ENCODE measurements around the gene ZNF649.

ZNF649 gene

DNA sequence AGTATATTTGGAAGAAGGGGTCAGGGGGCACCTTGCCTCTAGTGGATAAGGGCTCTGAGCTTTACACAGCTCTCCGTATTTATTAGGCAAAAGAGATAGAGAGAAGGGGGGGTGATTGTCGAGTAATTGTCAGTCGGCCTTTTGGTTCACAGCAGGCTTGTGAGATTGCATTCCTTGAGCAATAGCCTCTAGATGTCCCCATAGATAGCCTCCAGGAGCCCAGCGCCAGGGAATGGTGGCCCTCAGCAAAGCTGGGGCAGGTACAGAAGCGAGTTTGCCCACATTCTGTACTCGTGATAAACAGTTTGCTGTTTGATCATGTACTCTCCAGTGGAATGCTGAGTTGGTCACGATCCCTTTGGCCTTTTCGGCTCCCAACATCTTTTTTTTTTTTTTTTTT is 27.1 kb upstream of the ZNF649 start:
- in situ Hi-C loops (cut with HindIII; ENCODE audit: low pct_ligation_motif_present, low sequenced_read_pairs), result no loop called here

GRCh38 chr19:51927859-51928258 is 23.0 kb upstream of the ZNF649 start:
- Histone ChIP-seq H3K4me3 (ENCODE audit: low read depth, low read length) (peak overlapping the region; percentile 94), H3K36me3 (replicated peaks) (peaks cover 5% of the 10 kb centered on the region), H3K27me3 (replicated peaks) (no peaks in the 10 kb centered on the region), H3K27ac (no peak overlapping the region)
- no peak for DNase-seq
- in situ Hi-C loops (cut with HindIII; ENCODE audit: low pct_ligation_motif_present, low sequenced_read_pairs), result no loop called here
- TF ChIP-seq, protein P1, sequence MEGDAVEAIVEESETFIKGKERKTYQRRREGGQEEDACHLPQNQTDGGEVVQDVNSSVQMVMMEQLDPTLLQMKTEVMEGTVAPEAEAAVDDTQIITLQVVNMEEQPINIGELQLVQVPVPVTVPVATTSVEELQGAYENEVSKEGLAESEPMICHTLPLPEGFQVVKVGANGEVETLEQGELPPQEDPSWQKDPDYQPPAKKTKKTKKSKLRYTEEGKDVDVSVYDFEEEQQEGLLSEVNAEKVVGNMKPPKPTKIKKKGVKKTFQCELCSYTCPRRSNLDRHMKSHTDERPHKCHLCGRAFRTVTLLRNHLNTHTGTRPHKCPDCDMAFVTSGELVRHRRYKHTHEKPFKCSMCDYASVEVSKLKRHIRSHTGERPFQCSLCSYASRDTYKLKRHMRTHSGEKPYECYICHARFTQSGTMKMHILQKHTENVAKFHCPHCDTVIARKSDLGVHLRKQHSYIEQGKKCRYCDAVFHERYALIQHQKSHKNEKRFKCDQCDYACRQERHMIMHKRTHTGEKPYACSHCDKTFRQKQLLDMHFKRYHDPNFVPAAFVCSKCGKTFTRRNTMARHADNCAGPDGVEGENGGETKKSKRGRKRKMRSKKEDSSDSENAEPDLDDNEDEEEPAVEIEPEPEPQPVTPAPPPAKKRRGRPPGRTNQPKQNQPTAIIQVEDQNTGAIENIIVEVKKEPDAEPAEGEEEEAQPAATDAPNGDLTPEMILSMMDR (IDR thresholded peaks at IDR 0.05; ENCODE audit: low read depth, low read length, missing control alignments), result no peak

More for the DNA sequence above, 27.1 kb upstream of the ZNF649 start:
- no peak for DNase-seq
- no peak overlapping the region for H3K4me3 ChIP-seq (ENCODE audit: low read depth, low read length)
- no peak overlapping the region for H3K27ac ChIP-seq
- TF ChIP-seq, protein P1 (IDR thresholded peaks at IDR 0.05; ENCODE audit: low read depth, low read length, missing control alignments), result no peak
- no peaks in the 10 kb centered on the region for H3K27me3 ChIP-seq (replicated peaks)
- peaks cover 22% of the 10 kb centered on the region for H3K36me3 ChIP-seq (replicated peaks)

- DNase-seq, result peak; percentile 90
- TF ChIP-seq, protein P1 (IDR thresholded peaks at IDR 0.05; ENCODE audit: low read depth, low read length, missing control alignments), result peak; percentile 23
- H3K27me3 ChIP-seq (replicated peaks), result no peaks in the 10 kb centered on the region
- peaks cover 5% of the 10 kb centered on the region for H3K36me3 ChIP-seq (replicated peaks)
- in situ Hi-C loops (cut with HindIII; ENCODE audit: low pct_ligation_motif_present, low sequenced_read_pairs), result no loop called here
- peak within 1 kb of the TSS; percentile 94 for H3K4me3 ChIP-seq (ENCODE audit: low read depth, low read length)
- H3K27ac ChIP-seq, result peak within 1 kb of the TSS; percentile 69
Measured at GRCh38 chr19:51926784-51927741, 22.2 kb upstream of the ZNF649 start, which contains the start of gene ZNF613. TSS of gene ZNF613 (plus strand) at chr19:51927472. CDS start at chr19:51936221, 8,749 bp downstream.

GRCh38 chr19:51926426-51926783 is 21.6 kb upstream of the ZNF649 start:
- H3K27me3 ChIP-seq (replicated peaks), result no peaks in the 10 kb centered on the region
- H3K36me3 ChIP-seq (replicated peaks), result peaks cover 5% of the 10 kb centered on the region
- no peak for DNase-seq
- no peak overlapping the region for H3K27ac ChIP-seq
- TF ChIP-seq, protein P1 (IDR thresholded peaks at IDR 0.05; ENCODE audit: low read depth, low read length, missing control alignments), result no peak
- peak overlapping the region; percentile 94 for H3K4me3 ChIP-seq (ENCODE audit: low read depth, low read length)
- in situ Hi-C loops (cut with HindIII; ENCODE audit: low pct_ligation_motif_present, low sequenced_read_pairs), result no loop called here

GRCh38 chr19:51921949-51922348 is 17.1 kb upstream of the ZNF649 start:
- DNase-seq, result no peak
- TF ChIP-seq, protein P1 (IDR thresholded peaks at IDR 0.05; ENCODE audit: low read depth, low read length, missing control alignments), result no peak
- no peak overlapping the region for H3K27ac ChIP-seq
- H3K36me3 ChIP-seq (replicated peaks), result no peaks in the 10 kb centered on the region
- H3K4me3 ChIP-seq (ENCODE audit: low read depth, low read length), result no peak overlapping the region
- no peaks in the 10 kb centered on the region for H3K27me3 ChIP-seq (replicated peaks)
- in situ Hi-C loops (cut with HindIII; ENCODE audit: low pct_ligation_motif_present, low sequenced_read_pairs), result no loop called here
